ENCODE results near the gene EPM2A. TPM values are rescaled to one million over a fixed set of nuclear protein-coding genes. Genes with fewer than 3 reads are reported as not detected.

Gene EPM2A
- polyA plus RNA-seq, 1 donor from 2014 or later: 15.4 TPM

DNA sequence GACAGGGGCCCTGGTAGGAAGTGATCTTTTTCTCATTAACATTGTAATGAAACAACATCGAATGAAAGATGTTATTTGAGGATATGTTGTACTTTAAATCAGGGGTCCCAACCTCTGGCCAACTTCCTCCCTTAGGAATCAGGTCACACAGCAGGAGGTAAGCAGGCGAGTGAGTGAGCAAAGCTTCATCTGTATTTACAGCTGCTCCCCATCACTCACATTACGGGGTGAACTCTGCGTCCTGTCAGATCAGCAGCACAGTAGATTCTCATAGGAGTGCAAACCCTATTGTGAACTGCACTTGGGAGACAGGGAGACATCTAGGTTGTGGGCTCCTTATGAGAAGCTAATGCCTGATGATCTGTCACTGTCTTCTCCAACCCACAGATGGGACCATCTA lies 19.9 kb downstream of the EPM2A start:
- Histone ChIP-seq H3K36me3 (ENCODE audit: insufficient read depth, low read length) (no peaks in the 10 kb centered on the region), H3K9ac (ENCODE audit: low read length) (no peak overlapping the region), H3K27ac (ENCODE audit: low read length) (no peak overlapping the region), H3K4me3 (ENCODE audit: low read length) (no peak overlapping the region), H4K20me1 (ENCODE audit: insufficient read depth) (no peaks in the 10 kb centered on the region), H2AFZ (ENCODE audit: low read depth, low read length) (no peak overlapping the region), H3K9me2 (ENCODE audit: insufficient read depth, low read length) (no peaks in the 10 kb centered on the region), H3F3A (ENCODE audit: insufficient read depth, low read length, poor library complexity, severe bottlenecking) (no peaks in the 10 kb centered on the region), H3K9me3 (ENCODE audit: low read length) (no peaks in the 10 kb centered on the region), H3K27me3 (ENCODE audit: insufficient read depth, low read depth, low read length) (no peaks in the 10 kb centered on the region), H3K79me2 (replicated peaks; ENCODE audit: insufficient read depth, low read length) (no peaks in the 10 kb centered on the region), H3K4me2 (ENCODE audit: low read length) (no peak overlapping the region)
- TF ChIP-seq MXI1 (conservative IDR thresholded peaks at IDR 0.05; ENCODE audit: poor library complexity, severe bottlenecking) (no peak), EZH2 (IDR thresholded peaks at IDR 0.05; ENCODE audit: borderline replicate concordance, insufficient read depth, low read length, poor library complexity, severe bottlenecking) (no peak), TAF1 (IDR thresholded peaks at IDR 0.05; ENCODE audit: low read depth) (no peak), EP300 (conservative IDR thresholded peaks at IDR 0.05; ENCODE audit: poor library complexity, severe bottlenecking) (no peak), SMC3 (conservative IDR thresholded peaks at IDR 0.05; ENCODE audit: poor library complexity) (no peak), POLR2AphosphoS5 (IDR thresholded peaks at IDR 0.05) (no peak), RAD21 (conservative IDR thresholded peaks at IDR 0.05) (no peak)
- TF ChIP-seq, protein P1, sequence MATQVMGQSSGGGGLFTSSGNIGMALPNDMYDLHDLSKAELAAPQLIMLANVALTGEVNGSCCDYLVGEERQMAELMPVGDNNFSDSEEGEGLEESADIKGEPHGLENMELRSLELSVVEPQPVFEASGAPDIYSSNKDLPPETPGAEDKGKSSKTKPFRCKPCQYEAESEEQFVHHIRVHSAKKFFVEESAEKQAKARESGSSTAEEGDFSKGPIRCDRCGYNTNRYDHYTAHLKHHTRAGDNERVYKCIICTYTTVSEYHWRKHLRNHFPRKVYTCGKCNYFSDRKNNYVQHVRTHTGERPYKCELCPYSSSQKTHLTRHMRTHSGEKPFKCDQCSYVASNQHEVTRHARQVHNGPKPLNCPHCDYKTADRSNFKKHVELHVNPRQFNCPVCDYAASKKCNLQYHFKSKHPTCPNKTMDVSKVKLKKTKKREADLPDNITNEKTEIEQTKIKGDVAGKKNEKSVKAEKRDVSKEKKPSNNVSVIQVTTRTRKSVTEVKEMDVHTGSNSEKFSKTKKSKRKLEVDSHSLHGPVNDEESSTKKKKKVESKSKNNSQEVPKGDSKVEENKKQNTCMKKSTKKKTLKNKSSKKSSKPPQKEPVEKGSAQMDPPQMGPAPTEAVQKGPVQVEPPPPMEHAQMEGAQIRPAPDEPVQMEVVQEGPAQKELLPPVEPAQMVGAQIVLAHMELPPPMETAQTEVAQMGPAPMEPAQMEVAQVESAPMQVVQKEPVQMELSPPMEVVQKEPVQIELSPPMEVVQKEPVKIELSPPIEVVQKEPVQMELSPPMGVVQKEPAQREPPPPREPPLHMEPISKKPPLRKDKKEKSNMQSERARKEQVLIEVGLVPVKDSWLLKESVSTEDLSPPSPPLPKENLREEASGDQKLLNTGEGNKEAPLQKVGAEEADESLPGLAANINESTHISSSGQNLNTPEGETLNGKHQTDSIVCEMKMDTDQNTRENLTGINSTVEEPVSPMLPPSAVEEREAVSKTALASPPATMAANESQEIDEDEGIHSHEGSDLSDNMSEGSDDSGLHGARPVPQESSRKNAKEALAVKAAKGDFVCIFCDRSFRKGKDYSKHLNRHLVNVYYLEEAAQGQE (IDR thresholded peaks at IDR 0.05; ENCODE audit: borderline replicate concordance): no peak
- TF ChIP-seq, protein P2, sequence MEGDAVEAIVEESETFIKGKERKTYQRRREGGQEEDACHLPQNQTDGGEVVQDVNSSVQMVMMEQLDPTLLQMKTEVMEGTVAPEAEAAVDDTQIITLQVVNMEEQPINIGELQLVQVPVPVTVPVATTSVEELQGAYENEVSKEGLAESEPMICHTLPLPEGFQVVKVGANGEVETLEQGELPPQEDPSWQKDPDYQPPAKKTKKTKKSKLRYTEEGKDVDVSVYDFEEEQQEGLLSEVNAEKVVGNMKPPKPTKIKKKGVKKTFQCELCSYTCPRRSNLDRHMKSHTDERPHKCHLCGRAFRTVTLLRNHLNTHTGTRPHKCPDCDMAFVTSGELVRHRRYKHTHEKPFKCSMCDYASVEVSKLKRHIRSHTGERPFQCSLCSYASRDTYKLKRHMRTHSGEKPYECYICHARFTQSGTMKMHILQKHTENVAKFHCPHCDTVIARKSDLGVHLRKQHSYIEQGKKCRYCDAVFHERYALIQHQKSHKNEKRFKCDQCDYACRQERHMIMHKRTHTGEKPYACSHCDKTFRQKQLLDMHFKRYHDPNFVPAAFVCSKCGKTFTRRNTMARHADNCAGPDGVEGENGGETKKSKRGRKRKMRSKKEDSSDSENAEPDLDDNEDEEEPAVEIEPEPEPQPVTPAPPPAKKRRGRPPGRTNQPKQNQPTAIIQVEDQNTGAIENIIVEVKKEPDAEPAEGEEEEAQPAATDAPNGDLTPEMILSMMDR (IDR thresholded peaks at IDR 0.05; ENCODE audit: poor library complexity, severe bottlenecking): no peak

DNA sequence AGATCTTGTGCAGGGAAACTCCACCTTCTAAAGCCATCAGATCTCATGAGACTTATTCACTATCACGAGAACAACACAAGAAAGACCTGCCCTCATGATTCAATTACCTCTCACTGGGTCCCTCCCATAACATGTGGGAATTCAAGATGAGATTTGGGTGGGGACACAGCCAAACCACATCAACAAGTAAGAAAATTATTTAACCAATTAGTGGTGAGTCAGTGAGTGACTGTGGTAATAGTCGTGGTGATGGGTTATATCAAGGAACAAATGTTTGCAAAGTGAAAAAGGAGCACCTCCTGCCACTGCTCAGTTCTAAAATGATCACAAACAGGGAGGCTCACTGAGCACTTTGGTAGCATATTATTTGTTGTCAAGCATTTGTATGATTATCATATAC lies 20.6 kb downstream of the EPM2A start:
- TF ChIP-seq, protein P2 (IDR thresholded peaks at IDR 0.05; ENCODE audit: poor library complexity, severe bottlenecking): no peak
- TF ChIP-seq MXI1 (conservative IDR thresholded peaks at IDR 0.05; ENCODE audit: poor library complexity, severe bottlenecking) (no peak), RAD21 (conservative IDR thresholded peaks at IDR 0.05) (no peak), EZH2 (IDR thresholded peaks at IDR 0.05; ENCODE audit: borderline replicate concordance, insufficient read depth, low read length, poor library complexity, severe bottlenecking) (no peak)
- TF ChIP-seq, protein P1 (IDR thresholded peaks at IDR 0.05; ENCODE audit: borderline replicate concordance): no peak
- no peak overlapping the region for H3K9ac ChIP-seq (ENCODE audit: low read length)
- H3K27me3 ChIP-seq (ENCODE audit: insufficient read depth, low read depth, low read length): no peaks in the 10 kb centered on the region
- H2AFZ ChIP-seq (ENCODE audit: low read depth, low read length): no peak overlapping the region
- H3K4me3 ChIP-seq (ENCODE audit: low read length): no peak overlapping the region
- H3K4me2 ChIP-seq (ENCODE audit: low read length): no peak overlapping the region
- no peaks in the 10 kb centered on the region for H3K9me2 ChIP-seq (ENCODE audit: insufficient read depth, low read length)
- no peaks in the 10 kb centered on the region for H3F3A ChIP-seq (ENCODE audit: insufficient read depth, low read length, poor library complexity, severe bottlenecking)
- no peaks in the 10 kb centered on the region for H3K79me2 ChIP-seq (replicated peaks; ENCODE audit: insufficient read depth, low read length)
- H3K9me3 ChIP-seq (ENCODE audit: low read length): no peaks in the 10 kb centered on the region
- no peak overlapping the region for H3K27ac ChIP-seq (ENCODE audit: low read length)
- H3K36me3 ChIP-seq (ENCODE audit: insufficient read depth, low read length): no peaks in the 10 kb centered on the region
- no peaks in the 10 kb centered on the region for H4K20me1 ChIP-seq (ENCODE audit: insufficient read depth)
